HCT116 (cell line): ENCODE data around the gene IQUB. TPM values are rescaled to one million over a fixed set of nuclear protein-coding genes. Genes with fewer than 3 reads are reported as not detected.

ENCODE experiments used
- ATAC-seq: fragments of 200-7000 bp; cut with Tn5 transposase; 2 replicates; pipeline ENCODE4 v1.9.1; 2020; ENCODE audit warnings: mild to moderate bottlenecking, moderate library complexity
- BruUV-seq: library from RNA; stranded (reverse); fragments of 400-500 nt; replicated peaks from 2 replicates; lab custom pipeline; 2021; lab: Mats Ljungman, UMichigan
- CTCF ChIA-PET: fragments of 300-600 bp; sonication (Branson Sonifier 250); formaldehyde crosslinking; loops from one replicate; lab custom pipeline; 2021; ENCODE audit warnings: antibody characterized with exemption; lab: Charles Lee
- POLR2A ChIA-PET: fragments of 300-600, 350-600 bp; sonication (Branson Sonifier 250); formaldehyde crosslinking; loops from one replicate; lab custom pipeline; 2021; ENCODE audit warnings: antibody characterized with exemption; lab: Charles Lee
- RAD21 ChIA-PET, 2 experiments: fragments of 300-600 bp; sonication (Branson Sonifier 250); formaldehyde crosslinking; loops; one replicate each; lab custom pipeline; 2023; ENCODE audit warnings: low total read pairs in 2 of 2; ENCODE audit not compliant: uncharacterized antibody in 2 of 2, unreplicated experiment in 2 of 2, low non-redundant PET in 1 of 2; lab: Charles Lee
- DNase-seq: peaks from one replicate; pipeline ENCODE4 v3.0.0-alpha.2; 2010; ENCODE audit warnings: low read depth, low spot score
- H2AFZ ChIP-seq: fragments of 200-600 bp; shearing (Covaris generic), sonication (generic); 2 replicates; pipeline ENCODE4 v1.6.1; 2017; ENCODE audit warnings: low read depth, mixed run types, mixed read lengths, antibody characterized with exemption, low read length; ENCODE audit not compliant: poor library complexity, severe bottlenecking
- H3K27ac ChIP-seq: 2 replicates; pipeline ENCODE4 v1.5.1; 2012; ENCODE audit warnings: low read depth, low read length
- H3K27me3 ChIP-seq: fragments of 200-600 bp; sonication (generic); 2 replicates; pipeline ENCODE4 v1.6.1; 2016; ENCODE audit warnings: mixed run types, low read length, mixed read lengths; ENCODE audit not compliant: insufficient read depth
- H3K36me3 ChIP-seq, 2 experiments: fragments of 200-500 bp in 1 of 2; fragments of 200-600 bp in 1 of 2; sonication (Bioruptor generic) in 1 of 2; sonication (generic) in 1 of 2; 2 replicates each; pipeline versions ENCODE4 v1.5.1 to v1.6.1; 2014 to 2016; ENCODE audit warnings: low read length in 2 of 2, inconsistent platforms in 1 of 2, mixed read lengths in 1 of 2, mixed run types in 1 of 2; ENCODE audit not compliant: insufficient read depth in 2 of 2, control insufficient read depth in 1 of 2
- H3K4me1 ChIP-seq, 2 experiments: fragments of 200-600 bp in 1 of 2; sonication (generic) in 1 of 2; 2 replicates each; pipeline versions ENCODE4 v1.5.1 to v1.6.1; 2012 to 2017; ENCODE audit warnings: low read length in 2 of 2, inconsistent platforms in 1 of 2, mild to moderate bottlenecking in 1 of 2, mixed read lengths in 1 of 2, mixed run types in 1 of 2, moderate library complexity in 1 of 2; ENCODE audit not compliant: insufficient read depth in 2 of 2, control insufficient read depth in 1 of 2
- H3K4me2 ChIP-seq: fragments of 200-600 bp; sonication (generic); 2 replicates; pipeline ENCODE4 v1.6.1; 2017; ENCODE audit warnings: mixed run types, low read length, mixed read lengths
- H3K4me3 ChIP-seq, 2 experiments: fragments of 200-600 bp in 1 of 2; sonication (generic) in 1 of 2; replicated peaks in 1 of 2; 2 replicates each; pipeline ENCODE4 v1.5.1; 2011 to 2016; ENCODE audit warnings: low read length in 2 of 2, control low read depth in 1 of 2, low read depth in 1 of 2, mild to moderate bottlenecking in 1 of 2, mixed read lengths in 1 of 2, mixed run types in 1 of 2
- H3K79me2 ChIP-seq: fragments of 200-600 bp; sonication (generic); 2 replicates; pipeline ENCODE4 v1.6.1; 2017; ENCODE audit warnings: mild to moderate bottlenecking, mixed run types, low read length, moderate library complexity, mixed read lengths; ENCODE audit not compliant: insufficient read depth
- H3K9ac ChIP-seq: fragments of 200-600 bp; sonication (generic); 2 replicates; pipeline ENCODE4 v1.6.1; 2016; ENCODE audit warnings: low read length, mixed read lengths
- H3K9me2 ChIP-seq: fragments of 200-600 bp; sonication (generic), shearing (Covaris generic); 2 replicates; pipeline ENCODE4 v1.6.1; 2017; ENCODE audit warnings: mixed run types, mild to moderate bottlenecking, moderate library complexity; ENCODE audit not compliant: insufficient read depth
- H3K9me3 ChIP-seq, 2 experiments: fragments of 200-500 bp in 1 of 2; fragments of 200-600 bp in 1 of 2; sonication (Bioruptor generic) in 1 of 2; sonication (generic) in 1 of 2; 2 replicates each; pipeline ENCODE4 v1.6.1; 2014 to 2017; ENCODE audit warnings: low read length in 2 of 2, mixed read lengths in 2 of 2, inconsistent platforms in 1 of 2, low read depth in 1 of 2, mild to moderate bottlenecking in 1 of 2, mixed run types in 1 of 2, moderate library complexity in 1 of 2; ENCODE audit not compliant: control insufficient read depth in 1 of 2, insufficient read depth in 1 of 2
- H4K20me1 ChIP-seq: fragments of 200-600 bp; sonication (generic), shearing (Covaris generic); 2 replicates; pipeline ENCODE4 v1.6.1; 2017; ENCODE audit warnings: mixed run types, mild to moderate bottlenecking, moderate library complexity; ENCODE audit not compliant: insufficient read depth
- ATF3 ChIP-seq: IDR thresholded peaks from 2 replicates; pipeline ENCODE4 v1.6.1; 2012
- CEBPB ChIP-seq: IDR thresholded peaks from 2 replicates; pipeline ENCODE4 v1.6.1; 2012; ENCODE audit warnings: low read depth
- ELF1 ChIP-seq: IDR thresholded peaks from 2 replicates; pipeline ENCODE4 v1.6.1; 2012; ENCODE audit warnings: low read depth, borderline replicate concordance
- EZH2phosphoT487 ChIP-seq: fragments of 200-600 bp; IDR thresholded peaks from 2 replicates; pipeline ENCODE4 v1.6.1; 2018; ENCODE audit warnings: antibody characterized with exemption, borderline replicate concordance
- JUND ChIP-seq: IDR thresholded peaks from 2 replicates; pipeline ENCODE4 v1.6.1; 2012
- MAX ChIP-seq: IDR thresholded peaks from 2 replicates; pipeline ENCODE4 v1.6.1; 2012
- POLR2AphosphoS5 ChIP-seq: IDR thresholded peaks from 2 replicates; pipeline ENCODE4 v1.6.1; 2011; ENCODE audit warnings: mild to moderate bottlenecking, low read depth, low read length, moderate library complexity
- SP1 ChIP-seq: IDR thresholded peaks from 2 replicates; pipeline ENCODE4 v1.6.1; 2012; ENCODE audit warnings: low read depth
- intact Hi-C: fragments of 100-400 bp; cut with micrococcal nuclease; formaldehyde crosslinking; loops from 2 replicates; pipeline ENCODE4 v1.10.0; 2022
- total RNA-seq: library from RNA; stranded (reverse); gene quantifications from one replicate; pipeline ENCODE4 v1.2.1, GENCODE V29; 2021; ENCODE audit not compliant: unreplicated experiment

Gene IQUB
- total RNA-seq, 1 experiment from 2014 or later, result 0.79 TPM

DNA sequence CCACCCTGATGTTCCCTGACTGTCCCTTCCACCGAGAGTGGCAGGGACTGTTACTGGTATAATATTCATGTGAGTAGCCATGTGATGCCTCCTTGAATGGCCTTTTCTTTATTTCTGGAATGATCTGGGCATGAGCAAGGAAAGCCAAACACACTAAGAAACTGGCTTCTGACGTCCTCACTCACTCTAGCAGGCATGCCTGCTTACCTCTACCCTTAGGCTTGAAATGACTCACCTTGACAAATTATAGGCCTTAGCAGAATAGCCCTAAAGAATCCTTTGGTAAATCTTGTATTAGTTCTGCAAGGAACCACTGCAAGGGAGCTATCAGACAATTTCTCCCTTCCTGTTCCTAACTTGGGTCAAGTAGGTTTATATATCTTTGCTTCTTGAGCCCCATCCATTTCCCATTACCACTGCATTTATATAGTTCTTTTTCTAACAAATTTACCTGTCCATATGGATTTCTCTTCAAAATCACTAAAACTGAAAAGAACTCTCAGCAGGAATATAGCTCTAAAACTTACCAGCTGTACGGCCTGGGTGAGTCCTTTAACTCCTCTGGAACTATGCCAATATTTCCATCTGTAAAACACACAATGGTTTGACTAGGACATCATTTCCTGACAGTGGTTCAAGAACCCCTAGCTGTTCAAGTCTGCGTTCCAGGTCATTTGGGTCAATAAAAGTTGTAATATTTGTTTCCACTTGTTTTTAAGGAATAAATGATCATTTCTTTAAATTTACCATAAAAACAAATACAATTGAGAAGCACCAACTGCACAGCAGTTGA is 36.2 kb upstream of the IQUB start:
- H3K79me2 ChIP-seq, result no peaks in the 10 kb centered on the region
- H3K4me1 ChIP-seq, result peaks cover 2 to 5% of the 10 kb centered on the region in 2 experiments; a peak in 2 of 4 replicates
- H4K20me1 ChIP-seq, result no peaks in the 10 kb centered on the region
- H3K9me2 ChIP-seq, result no peaks in the 10 kb centered on the region
- H3K9me3 ChIP-seq, result no peaks in the 10 kb centered on the region
- no peak overlapping the region for H3K9ac ChIP-seq
- intact Hi-C loops, result no loop called here
- H2AFZ ChIP-seq, result no peak overlapping the region
- no peaks in the 10 kb centered on the region for H3K36me3 ChIP-seq
- H3K27ac ChIP-seq, result no peak overlapping the region
- no peak overlapping the region for H3K4me2 ChIP-seq
- H3K4me3 ChIP-seq, result no peak overlapping the region
- ChIA-PET CTCF (no interaction called here), RAD21 (no interaction called here), POLR2A (no interaction called here)
- no peaks in the 10 kb centered on the region for H3K27me3 ChIP-seq
- TF ChIP-seq ATF3 (no peak), JUND (no peak), ELF1 (no peak), SP1 (no peak), POLR2AphosphoS5 (no peak), EZH2phosphoT487 (no peak), CEBPB (no peak), MAX (no peak)
- DNase-seq, result no peak
- no peak for ATAC-seq
- no TSS peak for BruUV-seq

DNA sequence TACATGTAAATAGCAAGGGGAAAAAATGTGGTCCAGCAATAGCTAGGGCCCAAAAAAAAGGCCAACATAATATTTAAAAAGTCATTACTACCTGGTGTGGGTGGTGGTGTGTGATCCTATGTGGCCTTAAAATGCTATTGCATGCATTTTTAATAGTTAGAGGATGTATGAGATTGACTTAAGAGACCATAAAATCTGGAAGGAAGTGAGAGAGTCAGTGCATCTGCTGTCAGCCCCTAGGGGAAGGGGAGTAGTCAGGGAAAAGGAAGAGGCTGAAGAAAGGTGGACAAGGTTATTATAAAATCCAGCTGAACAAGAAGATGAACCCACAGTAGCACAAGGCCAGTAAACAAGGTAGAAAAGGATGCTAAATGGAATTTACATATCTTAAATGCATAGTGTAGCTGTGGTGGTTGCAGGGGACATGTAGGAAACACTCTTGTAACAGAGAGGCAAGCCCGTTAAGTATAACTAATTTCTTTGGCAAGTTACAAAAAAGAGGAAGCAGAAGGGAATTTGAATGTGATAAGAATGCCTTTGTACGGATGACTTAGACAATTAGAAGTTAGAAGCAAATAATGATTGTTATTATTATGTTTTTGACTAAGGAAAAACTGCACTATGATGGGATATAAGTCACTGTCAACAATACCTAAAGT is 35.1 kb upstream of the IQUB start:
- POLR2A ChIA-PET, result no interaction called here
- intact Hi-C loops, result no loop called here
- no peak for ATAC-seq

More for the DNA sequence above, 35.1 kb upstream of the IQUB start:
- H3K79me2 ChIP-seq, result no peaks in the 10 kb centered on the region
- H3K4me2 ChIP-seq, result no peak overlapping the region
- no peaks in the 10 kb centered on the region for H4K20me1 ChIP-seq
- H3K36me3 ChIP-seq, result no peaks in the 10 kb centered on the region
- H3K9me2 ChIP-seq, result no peaks in the 10 kb centered on the region
- DNase-seq, result no peak
- ChIA-PET CTCF (no interaction called here), RAD21 (no interaction called here)
- H3K27ac ChIP-seq, result no peak overlapping the region
- no peak overlapping the region for H3K4me3 ChIP-seq
- no peaks in the 10 kb centered on the region for H3K27me3 ChIP-seq
- BruUV-seq, result no TSS peak
- peaks cover 2 to 5% of the 10 kb centered on the region in 2 experiments; a peak in 2 of 4 replicates for H3K4me1 ChIP-seq
- TF ChIP-seq CEBPB, result no peak
- TF ChIP-seq, all 23 proteins: peak for 0
- H3K9ac ChIP-seq, result no peak overlapping the region
- H2AFZ ChIP-seq, result no peak overlapping the region
- no peaks in the 10 kb centered on the region for H3K9me3 ChIP-seq
